Thyroid gland (tissue), 4 donors: Measurements from ENCODE around the gene LYPD6B.

Source experiments
- POLR2A ChIP-seq, 2 donors: fragments of 450-650 bp; IDR thresholded peaks; one replicate each; pipeline ENCODE4 v1.6.1; 2017; ENCODE audit warnings: antibody characterized with exemption in 2 of 2, mild to moderate bottlenecking in 2 of 2, moderate library complexity in 1 of 2
- TF ChIP-seq, protein P1 (sequence below), 6 experiments: fragments of 200-600 bp in 3 of 6; fragments of 450-650 bp in 3 of 6; sonication (generic) in 3 of 6; IDR thresholded peaks; one replicate each; pipeline ENCODE4 v1.5.1; 2016 to 2019; ENCODE audit warnings: antibody characterized with exemption in 6 of 6, mild to moderate bottlenecking in 2 of 6, inconsistent platforms in 1 of 6, moderate library complexity in 1 of 6

GRCh38 chr2:149009576-149010461 is 28.7 kb upstream of the LYPD6B start:
- TF ChIP-seq, protein P1, sequence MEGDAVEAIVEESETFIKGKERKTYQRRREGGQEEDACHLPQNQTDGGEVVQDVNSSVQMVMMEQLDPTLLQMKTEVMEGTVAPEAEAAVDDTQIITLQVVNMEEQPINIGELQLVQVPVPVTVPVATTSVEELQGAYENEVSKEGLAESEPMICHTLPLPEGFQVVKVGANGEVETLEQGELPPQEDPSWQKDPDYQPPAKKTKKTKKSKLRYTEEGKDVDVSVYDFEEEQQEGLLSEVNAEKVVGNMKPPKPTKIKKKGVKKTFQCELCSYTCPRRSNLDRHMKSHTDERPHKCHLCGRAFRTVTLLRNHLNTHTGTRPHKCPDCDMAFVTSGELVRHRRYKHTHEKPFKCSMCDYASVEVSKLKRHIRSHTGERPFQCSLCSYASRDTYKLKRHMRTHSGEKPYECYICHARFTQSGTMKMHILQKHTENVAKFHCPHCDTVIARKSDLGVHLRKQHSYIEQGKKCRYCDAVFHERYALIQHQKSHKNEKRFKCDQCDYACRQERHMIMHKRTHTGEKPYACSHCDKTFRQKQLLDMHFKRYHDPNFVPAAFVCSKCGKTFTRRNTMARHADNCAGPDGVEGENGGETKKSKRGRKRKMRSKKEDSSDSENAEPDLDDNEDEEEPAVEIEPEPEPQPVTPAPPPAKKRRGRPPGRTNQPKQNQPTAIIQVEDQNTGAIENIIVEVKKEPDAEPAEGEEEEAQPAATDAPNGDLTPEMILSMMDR (IDR thresholded peaks at IDR 0.05) = no peak
- no peak for TF ChIP-seq POLR2A (IDR thresholded peaks at IDR 0.05)
